GM12891 (cell line): ENCODE data around the gene CAMTA1.

Experiments
- POLR2A ChIP-seq: IDR thresholded peaks from 2 replicates; pipeline ENCODE4 v1.6.1; 2011; ENCODE audit warnings: low read depth, low read length, control low read depth
- POLR2AphosphoS5 ChIP-seq: IDR thresholded peaks from 2 replicates; pipeline ENCODE4 v1.6.1; 2011; ENCODE audit warnings: low read depth, low read length, control low read depth

- TF ChIP-seq POLR2AphosphoS5 (no peak), POLR2A (no peak)
Measured at GRCh38 chr1:7174561-7174960, 389.3 kb downstream of the CAMTA1 start.
